ENCODE data around the gene WNT4. TPM values are rescaled to one million over a fixed set of nuclear protein-coding genes. Genes with fewer than 3 reads are reported as not detected.

The WNT4 gene
- total RNA-seq, 1 donor from 2014 or later, result 7.7 TPM

- ATAC-seq, result no peak
These were observed 20.2 kb upstream of the WNT4 start for GRCh38 chr1:22163137-22163536.

DNA sequence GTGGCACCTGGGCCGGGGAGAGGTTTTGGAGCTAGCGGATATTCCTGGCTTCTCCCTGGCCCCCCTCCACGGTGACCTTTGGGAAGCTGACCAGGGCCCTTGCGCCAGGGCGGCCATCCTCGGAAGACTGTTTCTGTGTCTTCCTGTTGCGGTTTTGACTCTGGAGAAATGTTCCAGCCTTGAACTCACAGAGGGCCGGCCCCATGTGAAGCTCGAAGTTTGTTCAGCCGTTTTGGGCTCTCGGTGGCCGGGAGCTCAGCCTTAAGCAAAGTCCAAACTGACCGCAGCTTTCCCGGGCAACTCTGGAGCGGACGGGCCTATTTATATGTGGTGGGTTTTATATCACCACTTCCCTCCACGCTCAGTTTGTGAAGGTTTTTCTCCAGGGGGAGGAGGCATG, 17.0 kb upstream of the WNT4 start:
- ATAC-seq, result no peak

GRCh38 chr1:22158654-22159053, 15.8 kb upstream of the WNT4 start:
- no peak for ATAC-seq

DNA sequence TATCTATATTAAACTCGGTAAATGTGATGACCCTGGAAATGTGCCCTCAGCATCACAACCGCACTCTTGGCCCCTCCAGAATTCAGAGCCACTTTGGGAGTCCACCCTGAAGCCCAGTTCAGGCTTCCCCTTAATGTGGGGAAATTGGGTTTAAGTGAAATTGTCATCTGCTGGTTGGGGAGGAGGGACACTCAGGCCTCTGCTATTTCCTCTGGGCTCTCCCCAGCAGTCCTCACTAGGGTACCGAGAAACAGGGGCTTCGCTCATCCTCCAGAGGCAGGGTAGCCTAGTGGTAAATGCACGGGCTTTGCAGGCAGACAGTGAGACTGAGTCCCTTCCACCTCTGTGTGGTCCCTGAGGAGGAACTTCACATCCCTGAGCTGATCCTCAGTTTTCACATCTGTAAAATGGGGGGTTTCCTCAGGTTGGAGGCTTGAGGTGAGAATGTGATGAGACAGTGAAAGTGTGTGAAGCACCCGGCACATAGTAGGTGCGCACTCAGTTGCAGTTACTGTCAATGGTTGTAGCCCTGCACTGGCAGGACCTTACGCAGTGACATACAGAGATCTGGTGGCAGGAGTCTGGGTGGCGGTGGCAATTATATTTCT, 14.6 kb upstream of the WNT4 start:
- no peak for ATAC-seq

DNA sequence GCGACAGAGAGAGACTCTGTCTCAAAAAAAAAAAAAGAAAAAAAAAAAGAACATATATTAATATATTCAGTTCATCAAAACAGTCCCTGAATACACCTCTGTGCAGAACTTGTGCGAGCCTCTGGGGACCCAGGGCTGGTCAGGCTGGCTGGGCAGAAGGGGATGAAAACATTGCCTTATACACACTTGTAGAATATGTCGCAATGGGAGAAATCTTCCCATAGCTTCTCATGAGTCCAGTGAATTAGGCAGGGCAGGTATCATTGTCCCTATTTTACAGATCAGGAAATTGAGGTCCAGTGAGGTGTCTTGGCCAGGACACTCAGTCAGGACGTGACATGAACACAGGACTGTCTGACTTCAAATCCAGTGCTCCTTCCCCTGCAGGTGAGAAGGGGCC, 12.6 kb upstream of the WNT4 start:
- no peak for ATAC-seq

- no peak for ATAC-seq
These were observed 11.7 kb upstream of the WNT4 start for GRCh38 chr1:22154626-22155025.

- no peak for ATAC-seq
These were observed 11.0 kb upstream of the WNT4 start for GRCh38 chr1:22153660-22154437.

DNA sequence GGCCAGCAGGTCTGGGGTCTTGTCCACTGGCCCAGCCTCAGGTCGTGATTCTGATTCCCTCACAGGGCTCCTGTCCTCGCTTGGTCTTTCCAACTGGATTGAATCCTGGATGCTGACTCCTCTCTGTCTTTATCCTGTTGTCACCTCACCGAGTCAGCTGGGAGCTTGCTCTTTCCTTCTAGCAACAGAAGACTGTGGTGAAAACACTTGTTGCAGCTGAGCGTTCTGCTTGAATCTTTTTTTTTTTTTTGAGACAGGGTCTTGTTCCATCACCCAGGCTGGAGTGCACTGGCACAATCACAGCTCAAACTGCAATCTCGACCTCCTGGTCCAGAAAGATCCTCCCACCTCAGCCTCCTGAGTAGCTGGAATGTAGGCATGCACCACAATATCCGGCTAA, 8.0 kb upstream of the WNT4 start:
- no peak for ATAC-seq

- peak; percentile 61 for ATAC-seq
These were observed 407 bp downstream of the WNT4 start for GRCh38 chr1:22142315-22143064.

GRCh38 chr1:22141554-22142314, 1.2 kb downstream of the WNT4 start:
- ATAC-seq, result no peak

DNA sequence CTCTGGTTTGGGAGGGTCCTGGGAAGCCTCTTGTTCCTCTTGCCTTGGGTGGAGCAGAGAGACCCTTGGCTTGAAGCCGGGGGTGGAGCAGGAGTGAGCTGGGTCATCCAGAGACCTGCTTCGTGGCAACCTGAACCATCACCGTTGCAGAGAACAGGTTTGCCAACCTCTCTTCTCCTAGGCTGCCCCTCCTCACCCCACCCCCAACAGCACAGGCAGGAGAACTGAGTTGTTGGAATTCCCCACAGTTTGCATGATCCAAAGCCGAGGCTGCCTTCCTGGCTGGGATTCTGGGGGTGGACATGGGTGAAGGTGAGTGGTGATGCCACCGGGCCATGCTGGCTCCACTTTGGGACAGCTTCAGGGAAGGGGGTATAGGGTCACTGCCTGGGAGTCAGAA, 2.2 kb downstream of the WNT4 start:
- peak; percentile 14 for ATAC-seq

- no peak for ATAC-seq
These were observed 3.1 kb downstream of the WNT4 start for GRCh38 chr1:22139817-22140216.

GRCh38 chr1:22139066-22139594, 3.8 kb downstream of the WNT4 start:
- no peak for ATAC-seq

DNA sequence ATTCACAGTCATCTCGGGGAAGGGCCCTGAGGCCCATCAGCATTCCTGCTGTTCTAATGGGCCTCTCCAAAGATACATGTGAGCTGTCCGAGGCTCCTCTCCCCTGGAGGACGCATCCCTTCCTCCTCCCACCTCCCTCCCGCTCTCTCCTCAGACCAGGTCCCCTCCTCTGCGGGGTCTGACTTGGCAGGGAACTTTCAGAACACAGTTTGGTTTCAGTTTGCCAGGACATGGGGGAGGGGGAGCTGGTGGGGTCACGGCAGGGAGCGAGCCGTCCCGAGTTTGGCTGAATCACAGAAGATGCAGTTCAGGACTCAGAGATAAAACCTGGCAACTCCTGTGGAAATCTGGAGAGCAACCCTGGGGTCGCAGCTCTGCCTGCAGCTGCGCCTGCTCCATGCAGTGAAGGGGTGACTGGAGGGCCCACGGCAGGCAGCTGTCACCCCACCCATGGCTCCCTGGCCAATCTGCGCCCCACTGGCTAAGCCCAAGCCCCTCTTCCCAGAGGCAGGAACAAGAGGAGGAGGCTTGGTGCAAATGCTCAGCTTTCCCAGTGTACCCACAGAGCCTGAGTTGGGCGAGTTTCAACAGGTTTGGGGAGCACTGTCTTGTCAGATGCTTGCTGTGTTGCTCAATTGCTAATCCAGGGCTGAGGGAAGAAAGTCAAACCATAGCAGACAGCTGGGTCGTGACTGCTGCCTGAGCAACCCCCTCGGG, 5.7 kb downstream of the WNT4 start:
- ATAC-seq, result peak; percentile 73

DNA sequence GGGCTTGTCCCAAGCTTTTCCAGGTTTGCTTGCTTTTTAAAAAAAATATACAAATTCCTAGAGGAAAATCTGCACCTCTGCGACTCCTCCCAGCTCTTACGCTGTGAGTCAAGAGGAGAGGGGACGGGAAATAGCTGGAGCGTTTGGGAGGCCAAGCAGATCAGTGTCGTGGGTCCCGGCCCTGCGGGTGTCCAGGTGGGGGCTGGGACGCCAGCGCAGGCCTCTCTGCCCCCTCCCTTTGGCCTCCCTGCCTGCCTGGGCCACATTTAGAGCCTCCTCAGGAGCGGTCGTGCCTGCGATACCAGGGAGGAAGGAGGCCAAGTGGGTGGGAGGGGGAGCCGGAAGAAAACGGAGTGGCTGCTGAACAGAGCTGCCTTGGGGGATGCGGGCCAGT, 9.0 kb downstream of the WNT4 start:
- ATAC-seq, result no peak

DNA sequence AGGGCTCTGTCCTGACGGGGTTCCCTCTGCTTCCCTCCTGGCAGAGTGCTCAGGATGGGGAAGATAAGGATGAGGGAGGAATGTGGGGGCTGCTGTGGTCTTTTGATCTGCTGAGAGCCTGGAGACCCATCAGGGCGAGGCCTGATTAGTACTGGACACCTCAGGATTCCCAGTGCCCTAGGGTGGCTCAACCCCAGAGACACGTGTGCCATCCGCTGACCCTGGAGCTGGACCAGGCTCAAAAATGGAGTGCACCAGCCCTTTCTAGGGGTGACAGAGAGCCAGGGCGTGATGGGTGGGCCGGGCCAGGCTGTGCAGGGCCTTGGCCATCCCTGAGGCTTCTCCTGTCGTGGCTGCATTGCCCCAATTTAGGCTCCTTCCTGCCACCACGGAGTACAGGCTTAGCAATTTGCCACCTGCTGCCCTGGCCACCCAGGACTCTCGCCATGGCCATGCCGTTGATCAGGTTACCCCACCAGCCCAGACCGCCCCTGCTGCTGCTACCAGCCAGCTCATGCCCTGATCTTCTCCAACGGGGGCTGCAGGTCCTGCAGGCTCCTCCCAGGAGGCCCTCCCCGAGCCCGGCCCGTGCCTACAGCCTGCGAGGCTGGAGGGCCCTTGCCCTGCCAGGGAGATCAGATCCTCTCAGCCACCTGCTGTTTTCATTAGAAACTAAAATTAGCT, 9.5 kb downstream of the WNT4 start:
- no peak for ATAC-seq

GRCh38 chr1:22132517-22133235, 10.2 kb downstream of the WNT4 start:
- peak; percentile 35 for ATAC-seq

- peak; percentile 16 for ATAC-seq
These were observed 10.9 kb downstream of the WNT4 start for GRCh38 chr1:22131875-22132486.

DNA sequence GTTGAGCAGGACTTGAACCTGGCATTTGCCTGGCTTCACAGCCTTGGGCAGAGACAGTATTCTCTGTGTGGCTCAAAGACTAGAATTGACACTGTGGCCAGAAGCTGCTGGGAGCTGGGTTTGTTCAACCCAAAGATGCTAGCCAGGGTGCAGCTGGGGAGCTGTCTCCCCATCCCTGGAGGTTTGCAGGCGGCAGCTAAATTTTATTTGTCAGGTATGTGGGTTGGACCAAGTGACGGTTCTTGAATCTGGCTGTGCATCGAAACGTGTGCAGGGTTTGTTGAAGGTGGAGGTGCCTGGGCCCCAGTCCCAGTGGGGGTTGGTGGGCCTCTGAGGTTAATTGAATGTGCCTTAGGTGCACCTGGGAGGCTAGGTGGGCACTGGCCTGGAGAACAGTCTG, 11.8 kb downstream of the WNT4 start:
- ATAC-seq, result no peak

DNA sequence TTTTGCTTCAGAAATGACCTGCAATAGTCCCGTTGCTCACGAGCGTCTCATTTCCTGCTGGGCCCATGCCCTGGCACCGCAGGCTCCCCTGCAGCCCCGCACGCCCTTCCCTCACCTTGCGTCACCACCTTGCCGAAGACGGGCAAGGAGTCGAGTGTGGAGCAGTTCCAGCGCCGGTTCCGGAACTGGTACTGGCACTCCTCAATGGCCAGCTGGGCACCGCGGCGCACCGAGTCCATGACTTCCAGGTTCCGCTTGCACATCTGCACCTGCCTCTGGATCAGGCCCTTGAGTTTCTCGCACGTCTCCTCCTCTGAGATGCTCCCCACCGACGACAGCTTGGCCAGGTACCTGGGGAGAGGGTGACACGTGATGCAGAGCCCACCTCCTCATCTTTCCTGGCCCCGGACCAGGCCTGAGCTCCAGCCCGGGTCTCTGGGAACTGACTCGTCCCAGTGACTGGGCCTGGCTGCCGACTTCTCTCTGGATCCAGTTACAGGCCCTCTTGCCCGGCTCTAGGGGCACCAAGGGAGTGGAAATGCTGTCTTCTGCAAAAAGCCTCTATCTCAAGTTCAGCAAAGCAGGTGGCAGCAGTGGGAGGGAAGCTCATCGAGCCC, 13.3 kb downstream of the WNT4 start:
- ATAC-seq, result no peak
